H9 (cell line): Measurements from ENCODE around the gene CACHD1. TPM values are rescaled to one million over a fixed set of nuclear protein-coding genes. Genes with fewer than 3 reads are reported as not detected.

ENCODE experiments used
- DNase-seq: peaks from one replicate; pipeline ENCODE4 v3.0.0-alpha.2; 2017
- H2AFZ ChIP-seq: one replicate; pipeline ENCODE4 v1.6.1; 2013; ENCODE audit warnings: mild to moderate bottlenecking, low read length, control low read depth, moderate library complexity
- H2AK5ac ChIP-seq: 2 replicates; pipeline ENCODE4 v1.6.1; 2013; ENCODE audit warnings: low read length, control low read depth, mixed read lengths; ENCODE audit not compliant: insufficient read length
- H2BK120ac ChIP-seq: one replicate; pipeline ENCODE4 v1.6.1; 2013; ENCODE audit warnings: low read depth, mild to moderate bottlenecking, low read length, control low read depth, inconsistent platforms; ENCODE audit not compliant: poor library complexity, severe bottlenecking
- H2BK12ac ChIP-seq: 2 replicates; pipeline ENCODE4 v1.6.1; 2013; ENCODE audit warnings: low read length, control low read depth, mixed read lengths, low read depth; ENCODE audit not compliant: insufficient read length
- H2BK15ac ChIP-seq: 2 replicates; pipeline ENCODE4 v1.6.1; 2013; ENCODE audit warnings: low read depth, low read length, control low read depth
- H2BK20ac ChIP-seq: one replicate; pipeline ENCODE4 v1.6.1; 2013; ENCODE audit warnings: low read depth, mild to moderate bottlenecking, low read length, control low read depth, inconsistent platforms; ENCODE audit not compliant: poor library complexity, severe bottlenecking
- H2BK5ac ChIP-seq: 2 replicates; pipeline ENCODE4 v1.6.1; 2013; ENCODE audit warnings: low read length, control low read depth, mixed read lengths; ENCODE audit not compliant: insufficient read length
- H3K14ac ChIP-seq: 2 replicates; pipeline ENCODE4 v1.6.1; 2013; ENCODE audit warnings: low read length, control low read depth; ENCODE audit not compliant: insufficient read depth
- H3K18ac ChIP-seq: 2 replicates; pipeline ENCODE4 v1.6.1; 2013; ENCODE audit warnings: low read depth, mild to moderate bottlenecking, mixed read lengths, low read length, control low read depth; ENCODE audit not compliant: insufficient read length
- H3K23ac ChIP-seq: 2 replicates; pipeline ENCODE4 v1.6.1; 2013; ENCODE audit warnings: low read length, control low read depth, mixed read lengths, low read depth; ENCODE audit not compliant: insufficient read length
- H3K23me2 ChIP-seq: 2 replicates; pipeline ENCODE4 v1.6.1; 2013; ENCODE audit warnings: low read depth, mild to moderate bottlenecking, mixed read lengths, low read length, control low read depth; ENCODE audit not compliant: insufficient read length, poor library complexity, severe bottlenecking
- H3K27ac ChIP-seq: 2 replicates; pipeline ENCODE4 v1.5.1; 2013; ENCODE audit warnings: low read length, control low read depth, mixed read lengths, low read depth; ENCODE audit not compliant: insufficient read length
- H3K27me3 ChIP-seq: 2 replicates; pipeline ENCODE4 v1.6.1; 2013; ENCODE audit warnings: low read length, control low read depth, inconsistent platforms; ENCODE audit not compliant: insufficient read depth
- H3K4ac ChIP-seq: 2 replicates; pipeline ENCODE4 v1.6.1; 2013; ENCODE audit warnings: low read depth, mild to moderate bottlenecking, control low read depth, inconsistent platforms, low read length, moderate library complexity
- H3K4me1 ChIP-seq: 2 replicates; pipeline ENCODE4 v1.6.1; 2013; ENCODE audit warnings: low read length, control low read depth, inconsistent platforms; ENCODE audit not compliant: insufficient read depth
- H3K4me2 ChIP-seq: 2 replicates; pipeline ENCODE4 v1.6.1; 2013; ENCODE audit warnings: low read length, control low read depth, mixed read lengths; ENCODE audit not compliant: insufficient read length, insufficient read depth
- H3K56ac ChIP-seq: 2 replicates; pipeline ENCODE4 v1.6.1; 2013; ENCODE audit warnings: low read depth, mild to moderate bottlenecking, mixed read lengths, low read length, control low read depth; ENCODE audit not compliant: insufficient read length
- H3K79me1 ChIP-seq: 2 replicates; pipeline ENCODE4 v1.6.1; 2013; ENCODE audit warnings: low read depth, mild to moderate bottlenecking, moderate library complexity, low read length, control low read depth, inconsistent platforms; ENCODE audit not compliant: insufficient read depth, poor library complexity, severe bottlenecking
- H3K79me2 ChIP-seq: 2 replicates; pipeline ENCODE4 v1.6.1; 2013; ENCODE audit warnings: low read length, control low read depth, inconsistent platforms; ENCODE audit not compliant: insufficient read depth
- H3K9ac ChIP-seq: 2 replicates; pipeline ENCODE4 v1.6.1; 2013; ENCODE audit warnings: low read length, control low read depth, mixed read lengths; ENCODE audit not compliant: insufficient read length; ENCODE audit errors: extremely low read depth
- H3K9me3 ChIP-seq: one replicate; pipeline ENCODE4 v1.6.1; 2013; ENCODE audit warnings: low read depth, low read length, inconsistent platforms; ENCODE audit not compliant: control insufficient read depth
- H3T11ph ChIP-seq: one replicate; pipeline ENCODE4 v1.6.1; 2013; ENCODE audit warnings: mild to moderate bottlenecking, low read length, control low read depth, inconsistent platforms
- H4K20me1 ChIP-seq: one replicate; pipeline ENCODE4 v1.6.1; 2013; ENCODE audit not compliant: control insufficient read depth, insufficient read length, insufficient read depth
- H4K5ac ChIP-seq: 2 replicates; pipeline ENCODE4 v1.6.1; 2013; ENCODE audit warnings: low read depth, mild to moderate bottlenecking, mixed read lengths, low read length, control low read depth; ENCODE audit not compliant: insufficient read length
- H4K8ac ChIP-seq: replicated peaks from 2 replicates; pipeline ENCODE4 v1.6.1; 2013; ENCODE audit warnings: low read length, control low read depth, mixed read lengths, low read depth; ENCODE audit not compliant: insufficient read length
- H4K91ac ChIP-seq: 2 replicates; pipeline ENCODE4 v1.6.1; 2013; ENCODE audit warnings: low read depth, mild to moderate bottlenecking, moderate library complexity, mixed read lengths, low read length, control low read depth; ENCODE audit not compliant: insufficient read length
- H3K27ac Mint-ChIP-seq, 3 experiments: 2 replicates in 2 of 3; 3 replicates in 1 of 3; pipeline ENCODE4 v1.8.0; 2020 to 2021; ENCODE audit warnings: mixed read lengths in 3 of 3, mild to moderate bottlenecking in 1 of 3, moderate library complexity in 1 of 3
- H3K27me3 Mint-ChIP-seq: 2 replicates; pipeline ENCODE4 v1.8.0; 2021; ENCODE audit warnings: low read depth, mild to moderate bottlenecking, moderate library complexity, mixed read lengths
- H3K36me3 Mint-ChIP-seq, 3 experiments: 2 replicates in 2 of 3; 3 replicates in 1 of 3; pipeline ENCODE4 v1.8.0; 2020 to 2021; ENCODE audit warnings: low read depth in 3 of 3, mixed read lengths in 3 of 3; ENCODE audit not compliant: insufficient read depth in 1 of 3
- H3K4me1 Mint-ChIP-seq, 2 experiments: 2 replicates each; pipeline ENCODE4 v1.8.0; 2020; ENCODE audit warnings: mixed read lengths in 2 of 2
- H3K4me3 Mint-ChIP-seq, 2 experiments: 2 replicates in 1 of 2; 3 replicates in 1 of 2; pipeline ENCODE4 v1.8.0; 2020 to 2021; ENCODE audit warnings: mild to moderate bottlenecking in 2 of 2, mixed read lengths in 2 of 2, moderate library complexity in 1 of 2
- H3K9me3 Mint-ChIP-seq, 2 experiments: 2 replicates in 1 of 2; 3 replicates in 1 of 2; pipeline ENCODE4 v1.8.0; 2020; ENCODE audit warnings: mild to moderate bottlenecking in 2 of 2, mixed read lengths in 2 of 2, moderate library complexity in 1 of 2
- WGBS: extraction: QIAGEN DNeasy Blood & Tissue Kit; methylation state at CpG from one replicate; pipeline ENCODE4 v1.1.7; 2013; ENCODE audit warnings: missing lambda C conversion rate, low lambda C conversion rate, mixed read lengths; ENCODE audit not compliant: insufficient read length; ENCODE audit errors: extremely low coverage; 5-methylcytosine and 5-hydroxymethylcytosine counted together
- total RNA-seq: library from RNA; stranded (reverse); gene quantifications from 2 replicates; pipeline ENCODE4 v1.2.1, GENCODE V29; 2021
- TF ChIP-seq, protein P1 (sequence below): fragments of 200-600 bp; sonication (generic); conservative IDR thresholded peaks from 3 replicates; pipeline ENCODE4 v1.8.0; 2021; ENCODE audit warnings: antibody characterized with exemption, mild to moderate bottlenecking

The CACHD1 gene
- total RNA-seq, 1 experiment from 2014 or later: 94.2 TPM

DNA sequence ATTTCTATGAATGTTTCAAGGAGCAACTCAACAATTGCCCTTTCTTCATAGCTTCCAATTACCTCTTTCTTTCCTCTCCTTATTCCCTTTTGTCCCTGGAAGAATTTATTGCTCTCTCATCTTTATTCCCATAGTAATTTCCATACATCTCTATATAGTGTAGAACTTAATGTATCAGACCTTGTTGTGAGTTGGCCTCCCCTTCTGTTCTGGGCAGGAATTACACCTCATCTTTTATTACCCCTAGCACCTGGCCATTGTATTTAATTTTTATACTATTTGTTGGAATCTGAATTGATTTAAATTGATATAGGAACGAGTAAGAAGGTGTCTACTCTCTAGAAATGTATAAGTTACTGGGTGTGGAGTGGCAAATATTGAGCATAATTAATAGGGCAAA, 114.5 kb downstream of the CACHD1 start:
- H3K4me3 Mint-ChIP-seq: no peak overlapping the region
- no peak overlapping the region for H4K8ac ChIP-seq
- H3K27me3 Mint-ChIP-seq: no peaks in the 10 kb centered on the region
- H3K27ac ChIP-seq: no peak overlapping the region
- H3K9me3 ChIP-seq: no peaks in the 10 kb centered on the region
- H3K4me1 Mint-ChIP-seq: peaks cover 44 to 49% of the 10 kb centered on the region in 2 experiments
- peaks cover 2% of the 10 kb centered on the region for H3K79me1 ChIP-seq
- H3K56ac ChIP-seq: no peak overlapping the region
- H3K18ac ChIP-seq: no peak overlapping the region
- no peaks in the 10 kb centered on the region for H3K9me3 Mint-ChIP-seq
- H3K36me3 Mint-ChIP-seq: peaks cover 2 to 22% (median 6%) of the 10 kb centered on the region in 3 experiments; a peak in 5 of 7 replicates
- no peak overlapping the region for H3K14ac ChIP-seq
- H3K9ac ChIP-seq: no peak overlapping the region
- no peak overlapping the region for H4K91ac ChIP-seq
- H4K5ac ChIP-seq: no peak overlapping the region
- no peak overlapping the region for H2AFZ ChIP-seq
- WGBS: no CpG with 5 or more reads among the region's 1 CpG
- no peak overlapping the region for H3K27ac Mint-ChIP-seq
- no peaks in the 10 kb centered on the region for H3K27me3 ChIP-seq
- no peak overlapping the region for H3K4me2 ChIP-seq
- no peak overlapping the region for H2BK20ac ChIP-seq
- no peaks in the 10 kb centered on the region for H4K20me1 ChIP-seq
- H2BK12ac ChIP-seq: no peak overlapping the region
- TF ChIP-seq, protein P1, sequence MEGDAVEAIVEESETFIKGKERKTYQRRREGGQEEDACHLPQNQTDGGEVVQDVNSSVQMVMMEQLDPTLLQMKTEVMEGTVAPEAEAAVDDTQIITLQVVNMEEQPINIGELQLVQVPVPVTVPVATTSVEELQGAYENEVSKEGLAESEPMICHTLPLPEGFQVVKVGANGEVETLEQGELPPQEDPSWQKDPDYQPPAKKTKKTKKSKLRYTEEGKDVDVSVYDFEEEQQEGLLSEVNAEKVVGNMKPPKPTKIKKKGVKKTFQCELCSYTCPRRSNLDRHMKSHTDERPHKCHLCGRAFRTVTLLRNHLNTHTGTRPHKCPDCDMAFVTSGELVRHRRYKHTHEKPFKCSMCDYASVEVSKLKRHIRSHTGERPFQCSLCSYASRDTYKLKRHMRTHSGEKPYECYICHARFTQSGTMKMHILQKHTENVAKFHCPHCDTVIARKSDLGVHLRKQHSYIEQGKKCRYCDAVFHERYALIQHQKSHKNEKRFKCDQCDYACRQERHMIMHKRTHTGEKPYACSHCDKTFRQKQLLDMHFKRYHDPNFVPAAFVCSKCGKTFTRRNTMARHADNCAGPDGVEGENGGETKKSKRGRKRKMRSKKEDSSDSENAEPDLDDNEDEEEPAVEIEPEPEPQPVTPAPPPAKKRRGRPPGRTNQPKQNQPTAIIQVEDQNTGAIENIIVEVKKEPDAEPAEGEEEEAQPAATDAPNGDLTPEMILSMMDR: peak; percentile 63
- no peaks in the 10 kb centered on the region for H3K23me2 ChIP-seq
- H2BK120ac ChIP-seq: no peak overlapping the region
- H3K4me1 ChIP-seq: no peaks in the 10 kb centered on the region; the same call in 1 of the 2 replicates
- no peaks in the 10 kb centered on the region for H3K79me2 ChIP-seq
- no peak overlapping the region for H2BK5ac ChIP-seq
- no peak overlapping the region for H3K23ac ChIP-seq
- H3K4ac ChIP-seq: no peak overlapping the region
- H2BK15ac ChIP-seq: no peak overlapping the region
- H2AK5ac ChIP-seq: no peak overlapping the region
- H3T11ph ChIP-seq: no peak overlapping the region
- DNase-seq: no peak
